H1 (cell line): ENCODE measurements around the gene NCKIPSD. TPM values are rescaled to one million over a fixed set of nuclear protein-coding genes. Genes with fewer than 3 reads are reported as not detected.

ENCODE experiments used
- CTCF ChIA-PET: fragments of 300-600 bp; sonication (Branson Sonifier 250); formaldehyde crosslinking; loops from one replicate; lab custom pipeline; 2021; ENCODE audit not compliant: partially characterized antibody; lab: Charles Lee
- POLR2A ChIA-PET: fragments of 300-600 bp; sonication (Branson Sonifier 250); formaldehyde crosslinking; loops from one replicate; lab custom pipeline; 2021; ENCODE audit warnings: inconsistent platforms; ENCODE audit not compliant: partially characterized antibody; lab: Charles Lee
- DNase-seq, 2 experiments: peaks; one replicate each; pipeline versions ENCODE4 v3.0.0 to v3.0.0-alpha.2; 2010 to 2022; ENCODE audit warnings: low spot score in 2 of 2, low read depth in 1 of 2, mixed read lengths in 1 of 2
- FAIRE-seq: peaks from 2 replicates; lab custom pipeline; 2011; peaks lifted over from hg19 to GRCh38; lab: Jason Lieb, UNC
- H2AFZ ChIP-seq: 2 replicates; pipeline ENCODE4 v1.8.1; 2012; ENCODE audit warnings: low read length, inconsistent platforms
- H2AK5ac ChIP-seq: 2 replicates; pipeline ENCODE4 v1.6.1; 2013; ENCODE audit warnings: low read depth, low read length
- H2BK120ac ChIP-seq: replicated peaks from 2 replicates; pipeline ENCODE3; 2013; ENCODE audit warnings: low read depth, low read length, inconsistent platforms
- H2BK12ac ChIP-seq: 2 replicates; pipeline ENCODE4 v1.6.1; 2013; ENCODE audit warnings: low read depth, low read length
- H2BK15ac ChIP-seq: 2 replicates; pipeline ENCODE4 v1.6.1; 2013; ENCODE audit warnings: low read length
- H2BK20ac ChIP-seq: 2 replicates; pipeline ENCODE4 v1.6.1; 2013; ENCODE audit warnings: low read length
- H2BK5ac ChIP-seq: 2 replicates; pipeline ENCODE4 v1.6.1; 2013; ENCODE audit warnings: low read depth, low read length
- H3K14ac ChIP-seq: 2 replicates; pipeline ENCODE4 v1.6.1; 2013; ENCODE audit warnings: inconsistent platforms; ENCODE audit not compliant: insufficient read length
- H3K18ac ChIP-seq: 2 replicates; pipeline ENCODE4 v1.6.1; 2013; ENCODE audit warnings: low read length; ENCODE audit errors: extremely low read depth
- H3K23ac ChIP-seq: 2 replicates; pipeline ENCODE4 v1.6.1; 2013; ENCODE audit warnings: inconsistent platforms; ENCODE audit not compliant: insufficient read length
- H3K23me2 ChIP-seq: 2 replicates; pipeline ENCODE4 v1.6.1; 2013; ENCODE audit warnings: low read depth, low read length
- H3K27ac ChIP-seq: 2 replicates; pipeline ENCODE4 v1.6.1; 2011; ENCODE audit warnings: low read depth, low read length, inconsistent platforms
- H3K27me3 ChIP-seq, 4 experiments: replicated peaks in 1 of 4; 1 replicate in 1 of 4; 2 replicates in 3 of 4; pipeline versions ENCODE4 v1.6.1 to v1.8.1; 2011 to 2013; ENCODE audit warnings: low read length in 3 of 4, mild to moderate bottlenecking in 3 of 4, inconsistent platforms in 2 of 4, mixed read lengths in 2 of 4, moderate library complexity in 1 of 4; ENCODE audit not compliant: control insufficient read depth in 3 of 4, insufficient read depth in 3 of 4; ENCODE audit errors: extremely low read depth in 1 of 4
- H3K36me3 ChIP-seq, 4 experiments: 2 replicates each; pipeline versions ENCODE4 v1.6.1 to v1.8.1; 2011 to 2013; ENCODE audit warnings: mild to moderate bottlenecking in 4 of 4, low read length in 3 of 4, moderate library complexity in 2 of 4, control low read depth in 1 of 4, inconsistent platforms in 1 of 4; ENCODE audit not compliant: insufficient read depth in 4 of 4, control insufficient read depth in 2 of 4
- H3K4ac ChIP-seq: replicated peaks from 2 replicates; pipeline ENCODE3; 2013; ENCODE audit warnings: low read length, low read depth, mixed read lengths, inconsistent platforms; ENCODE audit not compliant: insufficient read length
- H3K4me1 ChIP-seq, 4 experiments: replicated peaks in 1 of 4; 1 replicate in 1 of 4; 2 replicates in 3 of 4; pipeline versions ENCODE4 v1.6.1 to v1.8.1; 2011 to 2013; ENCODE audit warnings: low read length in 3 of 4, inconsistent platforms in 2 of 4, mixed read lengths in 1 of 4; ENCODE audit not compliant: insufficient read depth in 4 of 4, control insufficient read depth in 3 of 4
- H3K4me2 ChIP-seq, 2 experiments: 2 replicates each; pipeline versions ENCODE4 v1.6.1 to v1.8.1; 2011 to 2013; ENCODE audit warnings: low read depth in 2 of 2, low read length in 2 of 2, control low read depth in 1 of 2, inconsistent platforms in 1 of 2, mild to moderate bottlenecking in 1 of 2; ENCODE audit not compliant: insufficient read depth in 1 of 2
- H3K4me3 ChIP-seq, 4 experiments: fragments of 200-600, 300-600 bp in 1 of 4; sonication (generic), shearing (Covaris generic), sonication (Bioruptor Twin) in 1 of 4; 2 replicates each; pipeline versions ENCODE4 v1.5.1 to v1.8.1; 2011 to 2016; ENCODE audit warnings: low read length in 4 of 4, low read depth in 3 of 4, control low read depth in 2 of 4, inconsistent platforms in 2 of 4, mild to moderate bottlenecking in 2 of 4, mixed read lengths in 1 of 4, moderate library complexity in 1 of 4; ENCODE audit not compliant: insufficient read depth in 2 of 4; ENCODE audit errors: extremely low read depth in 1 of 4
- H3K56ac ChIP-seq: replicated peaks from 2 replicates; pipeline ENCODE3; 2013; ENCODE audit warnings: low read depth, mild to moderate bottlenecking, mixed read lengths, low read length, inconsistent platforms; ENCODE audit not compliant: insufficient read length
- H3K79me1 ChIP-seq: 2 replicates; pipeline ENCODE4 v1.6.1; 2013; ENCODE audit warnings: low read depth, low read length, control low read depth
- H3K79me2 ChIP-seq, 2 experiments: 2 replicates each; pipeline versions ENCODE4 v1.6.1 to v1.8.1; 2012 to 2013; ENCODE audit warnings: low read length in 2 of 2, mild to moderate bottlenecking in 2 of 2, inconsistent platforms in 1 of 2; ENCODE audit not compliant: insufficient read depth in 2 of 2, control insufficient read depth in 1 of 2
- H3K9ac ChIP-seq, 4 experiments: replicated peaks in 1 of 4; 1 replicate in 1 of 4; 2 replicates in 3 of 4; pipeline versions ENCODE4 v1.6.1 to v1.8.1; 2011 to 2013; ENCODE audit warnings: low read depth in 3 of 4, low read length in 3 of 4, control low read depth in 2 of 4, mild to moderate bottlenecking in 2 of 4, moderate library complexity in 2 of 4, inconsistent platforms in 1 of 4; ENCODE audit errors: extremely low read depth in 1 of 4
- H3K9me3 ChIP-seq, 2 experiments: 2 replicates each; pipeline versions ENCODE4 v1.6.1 to v1.8.1; 2012 to 2013; ENCODE audit warnings: mild to moderate bottlenecking in 2 of 2, moderate library complexity in 2 of 2, control low read depth in 1 of 2, inconsistent platforms in 1 of 2, low read depth in 1 of 2, low read length in 1 of 2, mixed read lengths in 1 of 2; ENCODE audit not compliant: insufficient read depth in 2 of 2
- H4K20me1 ChIP-seq, 2 experiments: replicated peaks in 1 of 2; 2 replicates each; pipeline versions ENCODE3 to v1.8.1; 2011 to 2013; ENCODE audit warnings: inconsistent platforms in 2 of 2, low read length in 2 of 2, mild to moderate bottlenecking in 1 of 2; ENCODE audit not compliant: insufficient read depth in 2 of 2, control insufficient read depth in 1 of 2
- H4K5ac ChIP-seq: 2 replicates; pipeline ENCODE4 v1.6.1; 2013; ENCODE audit warnings: low read length, low read depth, mixed read lengths, inconsistent platforms; ENCODE audit not compliant: insufficient read length
- H4K8ac ChIP-seq: 2 replicates; pipeline ENCODE4 v1.8.0; 2013; ENCODE audit warnings: mild to moderate bottlenecking, moderate library complexity, low read length, inconsistent platforms; ENCODE audit not compliant: insufficient read depth; ENCODE audit errors: extremely low read depth
- H4K91ac ChIP-seq: replicated peaks from 2 replicates; pipeline ENCODE3; 2013; ENCODE audit warnings: low read length, mixed read lengths, inconsistent platforms; ENCODE audit not compliant: insufficient read length
- ATF2 ChIP-seq: IDR thresholded peaks from 2 replicates; pipeline ENCODE4 v1.6.1; 2012; ENCODE audit warnings: low read length, inconsistent platforms
- KDM4A ChIP-seq: IDR thresholded peaks from one replicate; pipeline ENCODE4 v1.7.1; 2012; ENCODE audit warnings: low read depth, mild to moderate bottlenecking, moderate library complexity, low read length, inconsistent platforms; ENCODE audit not compliant: severe bottlenecking
- WGBS, 2 experiments: shearing (Covaris generic) in 1 of 2; methylation state at CpG; one replicate each; pipeline versions ENCODE4 v1.1.6 to v1.1.7; 2013 to 2015; ENCODE audit warnings: low lambda C conversion rate in 2 of 2, mixed read lengths in 2 of 2, inconsistent platforms in 1 of 2, low coverage in 1 of 2, missing lambda C conversion rate in 1 of 2; ENCODE audit not compliant: insufficient replicate concordance in 2 of 2, insufficient coverage in 1 of 2, insufficient read length in 1 of 2; ENCODE audit errors: extremely low coverage in 1 of 2, missing lambda C conversion rate in 1 of 2; 5-methylcytosine and 5-hydroxymethylcytosine counted together
- polyA plus RNA-seq, 7 experiments: library from polyadenylated mRNA; depleted of rRNA in 3 of 7; stranded (reverse) in 5 of 7; unstranded in 2 of 7; fragments of >200 nt in 5 of 7; fragments of 200-250 nt in 2 of 7; gene quantifications; 1 replicate in 5 of 7; 2 replicates in 1 of 7; 4 replicates in 1 of 7; pipeline versions ENCODE4 v1.2.1 to v1.2.3, GENCODE V29; 2011 to 2013; ENCODE audit warnings: missing spikeins in 2 of 7, mixed read lengths in 2 of 7
- total RNA-seq: library from RNA; stranded (reverse); fragmentation: NEBNext Ultra II Directional; extraction: Animal tissue kit (Norgen Biotek cat#: 25700); gene quantifications from 2 replicates; pipeline ENCODE4 v1.2.1, GENCODE V29; 2021

The NCKIPSD gene
- total and polyA plus RNA-seq, 2 of the 8 experiments (the other 6 are each of a cell fraction or from before 2014, with no cell fraction given), result 34.7 to 91.8 TPM

GRCh38 chr3:48650723-48651122, 35.0 kb downstream of the NCKIPSD start:
- Histone ChIP-seq H3K4me2 (no peak overlapping the region), H3K27ac (no peak overlapping the region), H2AFZ (no peak overlapping the region), H3K79me1 (no peaks in the 10 kb centered on the region), H3K27me3 (peaks cover 0 to 5% (median 3%) of the 10 kb centered on the region in 4 experiments; a peak in 3 of 7 replicates), H3K4ac (no peak overlapping the region), H3K23me2 (peaks cover 8% of the 10 kb centered on the region; the same call in 1 of the 2 replicates), H4K8ac (no peak overlapping the region), H2BK15ac (no peak overlapping the region), H4K91ac (no peak overlapping the region), H3K14ac (no peak overlapping the region), H3K4me1 (peaks cover 0 to 7% (median 7%) of the 10 kb centered on the region in 4 experiments; a peak in 6 of 7 replicates), H3K9ac (no peak overlapping the region), H3K36me3 (peaks cover 0 to 26% (median 8%) of the 10 kb centered on the region in 4 experiments; a peak in 5 of 8 replicates), H3K9me3 (no peaks in the 10 kb centered on the region), H2BK5ac (no peak overlapping the region), H2AK5ac (no peak overlapping the region), H3K56ac (no peak overlapping the region), H3K18ac (no peak overlapping the region), H4K5ac (no peak overlapping the region), H4K20me1 (peaks cover 0 to 18% of the 10 kb centered on the region in 2 experiments), H2BK20ac (no peak overlapping the region), H2BK120ac (no peak overlapping the region), H3K23ac (no peak overlapping the region), H3K4me3 (no peak overlapping the region), H3K79me2 (no peaks in the 10 kb centered on the region), H2BK12ac (no peak overlapping the region)
- DNase-seq (no peak), FAIRE-seq (no peak)
- TF ChIP-seq ATF2, result no peak
- no peak for TF ChIP-seq KDM4A
- WGBS, 2 experiments, result 95% methylated on average over 12 of the region's 12 CpGs; no CpG with 5 or more reads in 1 of the 2 experiments
- ChIA-PET POLR2A (interaction anchor here (7.7 to 10.5 kb wide), 2 partner anchors 13 to 14 kb away, joined by 59 to 111 read pairs; partner anchors contain the start of genes CELSR3 and SLC26A6), CTCF (interaction anchor here (1.2 kb wide), 1 partner anchor 215 kb away, joined by 3 read pairs; no protein-coding TSS in a partner anchor)
